ENCODE data around the gene WDR17.
"Not testable (repeated sequence)": the region's sequence is repeated elsewhere in the genome, so short reads cannot be mapped to it uniquely, and the experiment has no call there.

WDR17 gene

GRCh38 chr4:176205299-176205698 lies 139.7 kb downstream of the WDR17 start:
- Histone ChIP-seq H3K4me3 (ENCODE audit: low read length in 2 of 2) (no peak overlapping the region), H3K27me3 (ENCODE audit: control insufficient read depth in 2 of 2, insufficient read depth in 2 of 2, low read length in 2 of 2) (peaks cover 0 to 4% of the 10 kb centered on the region in 2 donors), H3K9me3 (ENCODE audit: control insufficient read depth in 2 of 2, low read length in 2 of 2) (no peaks in the 10 kb centered on the region), H3K36me3 (ENCODE audit: control insufficient read depth in 2 of 2, insufficient read depth in 2 of 2, low read length in 2 of 2) (no peaks in the 10 kb centered on the region), H3K9ac (ENCODE audit: low read depth in 1 of 2, low read length in 2 of 2) (no peak overlapping the region), H3K4me1 (ENCODE audit: control insufficient read depth in 2 of 2, insufficient read depth in 2 of 2, low read length in 2 of 2) (no peaks in the 10 kb centered on the region), H3K27ac (ENCODE audit: low read depth in 2 of 2, low read length in 2 of 2) (no peak overlapping the region)

GRCh38 chr4:176207839-176208238 lies 142.2 kb downstream of the WDR17 start:
- Histone ChIP-seq H3K9ac (ENCODE audit: low read depth in 1 of 2, low read length in 2 of 2) (no peak overlapping the region), H3K27ac (ENCODE audit: low read depth in 2 of 2, low read length in 2 of 2) (no peak overlapping the region), H3K27me3 (ENCODE audit: control insufficient read depth in 2 of 2, insufficient read depth in 2 of 2, low read length in 2 of 2) (peaks cover 0 to 4% of the 10 kb centered on the region in 2 donors), H3K9me3 (ENCODE audit: control insufficient read depth in 2 of 2, low read length in 2 of 2) (no peaks in the 10 kb centered on the region), H3K4me1 (ENCODE audit: control insufficient read depth in 2 of 2, insufficient read depth in 2 of 2, low read length in 2 of 2) (no peaks in the 10 kb centered on the region), H3K4me3 (ENCODE audit: low read length in 2 of 2) (no peak overlapping the region), H3K36me3 (ENCODE audit: control insufficient read depth in 2 of 2, insufficient read depth in 2 of 2, low read length in 2 of 2) (no peaks in the 10 kb centered on the region)

DNA sequence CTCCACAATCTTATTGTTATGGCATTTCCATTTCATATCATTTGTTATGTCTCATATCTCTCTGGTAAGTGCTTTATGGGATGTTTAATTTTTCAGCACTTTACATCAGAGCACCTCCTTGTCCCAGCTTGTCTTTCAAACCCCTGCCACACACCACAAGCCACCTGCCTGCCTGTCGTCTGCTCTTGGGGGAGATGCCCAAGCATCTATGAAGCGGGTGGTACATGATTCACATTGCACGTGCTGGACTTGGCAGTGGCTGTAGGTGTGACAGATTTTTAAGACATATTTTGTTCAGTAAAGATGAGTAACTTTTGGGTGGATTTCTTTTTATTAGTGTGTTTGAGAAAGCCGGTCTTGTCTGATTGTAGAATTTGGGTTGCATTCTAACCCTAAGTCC lies 143.9 kb downstream of the WDR17 start:
- Histone ChIP-seq H3K36me3 (ENCODE audit: control insufficient read depth in 2 of 2, insufficient read depth in 2 of 2, low read length in 2 of 2) (no peaks in the 10 kb centered on the region), H3K4me3 (ENCODE audit: low read length in 2 of 2) (no peak overlapping the region), H3K27ac (ENCODE audit: low read depth in 2 of 2, low read length in 2 of 2) (no peak overlapping the region), H3K9ac (ENCODE audit: low read depth in 1 of 2, low read length in 2 of 2) (no peak overlapping the region), H3K9me3 (ENCODE audit: control insufficient read depth in 2 of 2, low read length in 2 of 2) (no peaks in the 10 kb centered on the region), H3K27me3 (ENCODE audit: control insufficient read depth in 2 of 2, insufficient read depth in 2 of 2, low read length in 2 of 2) (peaks cover 0 to 4% of the 10 kb centered on the region in 2 donors), H3K4me1 (ENCODE audit: control insufficient read depth in 2 of 2, insufficient read depth in 2 of 2, low read length in 2 of 2) (no peaks in the 10 kb centered on the region)

DNA sequence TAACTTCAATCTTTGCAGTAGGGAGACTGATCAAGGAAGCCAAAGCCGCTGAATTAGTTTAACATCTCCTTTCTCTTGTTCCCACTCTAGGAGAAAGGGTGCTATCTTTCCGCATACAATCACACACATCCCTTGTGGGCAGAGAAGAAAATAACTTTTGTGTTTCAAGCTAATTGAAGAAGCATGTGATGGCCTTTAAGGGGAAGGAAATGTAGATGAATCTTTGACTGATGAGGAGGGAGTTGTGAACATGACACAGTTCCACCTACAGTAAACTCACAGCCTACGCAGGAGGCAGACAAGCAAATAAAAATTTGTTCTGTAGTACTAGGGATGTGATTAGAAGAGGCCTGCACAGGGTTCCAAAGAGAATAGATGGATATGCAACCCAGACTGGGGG lies 144.5 kb downstream of the WDR17 start:
- H3K9me3 ChIP-seq (ENCODE audit: control insufficient read depth in 2 of 2, low read length in 2 of 2), result no peaks in the 10 kb centered on the region
- no peak overlapping the region for H3K4me3 ChIP-seq (ENCODE audit: low read length in 2 of 2)
- H3K4me1 ChIP-seq (ENCODE audit: control insufficient read depth in 2 of 2, insufficient read depth in 2 of 2, low read length in 2 of 2), result no peaks in the 10 kb centered on the region
- H3K9ac ChIP-seq (ENCODE audit: low read depth in 1 of 2, low read length in 2 of 2), result no peak overlapping the region
- no peak overlapping the region for H3K27ac ChIP-seq (ENCODE audit: low read depth in 2 of 2, low read length in 2 of 2)
- no peaks in the 10 kb centered on the region for H3K36me3 ChIP-seq (ENCODE audit: control insufficient read depth in 2 of 2, insufficient read depth in 2 of 2, low read length in 2 of 2)
- peaks cover 0 to 4% of the 10 kb centered on the region in 2 donors for H3K27me3 ChIP-seq (ENCODE audit: control insufficient read depth in 2 of 2, insufficient read depth in 2 of 2, low read length in 2 of 2)

- peaks cover 0 to 4% of the 10 kb centered on the region in 2 donors for H3K27me3 ChIP-seq (ENCODE audit: control insufficient read depth in 2 of 2, insufficient read depth in 2 of 2, low read length in 2 of 2)
- H3K4me3 ChIP-seq (ENCODE audit: low read length in 2 of 2), result no peak overlapping the region
- no peaks in the 10 kb centered on the region for H3K4me1 ChIP-seq (ENCODE audit: control insufficient read depth in 2 of 2, insufficient read depth in 2 of 2, low read length in 2 of 2)
- no peaks in the 10 kb centered on the region for H3K36me3 ChIP-seq (ENCODE audit: control insufficient read depth in 2 of 2, insufficient read depth in 2 of 2, low read length in 2 of 2)
- H3K9me3 ChIP-seq (ENCODE audit: control insufficient read depth in 2 of 2, low read length in 2 of 2), result no peaks in the 10 kb centered on the region
- no peak overlapping the region for H3K27ac ChIP-seq (ENCODE audit: low read depth in 2 of 2, low read length in 2 of 2)
- no peak overlapping the region for H3K9ac ChIP-seq (ENCODE audit: low read depth in 1 of 2, low read length in 2 of 2)
These were observed 145.1 kb downstream of the WDR17 start for GRCh38 chr4:176210579-176211296.

DNA sequence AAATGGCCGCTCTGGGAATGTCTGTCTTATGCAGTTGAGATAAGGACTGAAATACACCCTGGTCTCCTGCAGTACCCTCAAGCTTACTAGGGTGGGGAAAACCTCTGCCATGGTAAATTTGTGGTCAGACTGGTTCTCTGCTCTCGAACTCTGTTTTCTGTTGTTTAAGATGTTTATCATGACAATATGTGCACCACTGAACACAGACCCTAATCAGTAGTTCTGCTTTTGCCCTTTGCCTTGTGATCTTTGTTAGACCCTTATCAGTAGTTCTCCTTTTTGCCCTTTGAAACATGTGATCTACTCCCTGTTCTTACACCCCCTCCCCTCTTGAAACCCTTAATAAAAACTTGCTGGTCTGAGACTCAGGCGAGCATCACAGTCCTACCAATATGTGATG lies 146.7 kb downstream of the WDR17 start:
- H3K27me3 ChIP-seq (ENCODE audit: control insufficient read depth in 2 of 2, insufficient read depth in 2 of 2, low read length in 2 of 2); H3K4me3 ChIP-seq (ENCODE audit: low read length in 2 of 2); H3K36me3 ChIP-seq (ENCODE audit: control insufficient read depth in 2 of 2, insufficient read depth in 2 of 2, low read length in 2 of 2); H3K9me3 ChIP-seq (ENCODE audit: control insufficient read depth in 2 of 2, low read length in 2 of 2); H3K27ac ChIP-seq (ENCODE audit: low read depth in 2 of 2, low read length in 2 of 2); H3K9ac ChIP-seq (ENCODE audit: low read depth in 1 of 2, low read length in 2 of 2); H3K4me1 ChIP-seq (ENCODE audit: control insufficient read depth in 2 of 2, insufficient read depth in 2 of 2, low read length in 2 of 2): not testable (repeated sequence)

DNA sequence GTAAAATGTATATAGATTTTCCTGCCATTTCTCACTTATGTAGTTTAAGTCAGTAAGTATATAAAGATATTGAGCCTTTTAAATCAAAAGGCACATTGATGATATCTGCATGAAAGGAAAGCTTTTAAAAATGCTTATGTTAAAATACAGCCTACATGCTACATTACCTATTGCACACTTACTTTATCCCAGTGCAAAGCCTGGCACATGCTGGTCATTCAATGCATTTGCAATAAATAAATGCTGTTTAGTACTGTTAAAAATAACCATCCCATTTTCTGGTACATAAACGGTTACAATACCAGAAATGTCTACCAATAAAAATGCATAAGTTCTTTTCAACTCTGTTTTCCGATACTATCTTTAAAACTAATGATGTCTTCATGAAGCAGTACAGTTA lies 151.9 kb downstream of the WDR17 start:
- Histone ChIP-seq H3K9me3 (ENCODE audit: control insufficient read depth in 2 of 2, low read length in 2 of 2) (no peaks in the 10 kb centered on the region), H3K4me3 (ENCODE audit: low read length in 2 of 2) (no peak overlapping the region), H3K9ac (ENCODE audit: low read depth in 1 of 2, low read length in 2 of 2) (no peak overlapping the region), H3K27me3 (ENCODE audit: control insufficient read depth in 2 of 2, insufficient read depth in 2 of 2, low read length in 2 of 2) (no peaks in the 10 kb centered on the region), H3K36me3 (ENCODE audit: control insufficient read depth in 2 of 2, insufficient read depth in 2 of 2, low read length in 2 of 2) (no peaks in the 10 kb centered on the region), H3K4me1 (ENCODE audit: control insufficient read depth in 2 of 2, insufficient read depth in 2 of 2, low read length in 2 of 2) (no peaks in the 10 kb centered on the region), H3K27ac (ENCODE audit: low read depth in 2 of 2, low read length in 2 of 2) (no peak overlapping the region)

DNA sequence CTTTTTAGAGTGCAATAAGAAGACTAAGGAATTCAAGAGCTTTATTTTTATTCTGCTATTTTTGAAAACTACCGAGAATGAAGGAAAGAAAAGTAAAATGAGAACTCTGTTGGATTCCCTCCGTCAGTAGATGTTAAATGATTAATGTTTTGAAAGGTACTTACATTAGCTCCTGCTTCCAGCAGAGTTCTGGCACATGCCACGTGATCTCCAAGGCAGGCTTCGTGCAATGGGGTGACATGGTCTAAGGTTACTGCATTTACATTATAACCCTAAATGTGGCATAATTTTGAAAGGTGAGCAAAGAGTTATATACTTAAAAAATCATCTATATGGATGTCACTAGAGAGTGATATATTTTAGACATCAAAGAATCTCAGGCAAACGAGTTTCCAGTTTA lies 156.5 kb downstream of the WDR17 start:
- H3K36me3 ChIP-seq (ENCODE audit: control insufficient read depth in 2 of 2, insufficient read depth in 2 of 2, low read length in 2 of 2), result no peaks in the 10 kb centered on the region
- H3K9ac ChIP-seq (ENCODE audit: low read depth in 1 of 2, low read length in 2 of 2), result no peak overlapping the region
- no peaks in the 10 kb centered on the region for H3K9me3 ChIP-seq (ENCODE audit: control insufficient read depth in 2 of 2, low read length in 2 of 2)
- no peak overlapping the region for H3K27ac ChIP-seq (ENCODE audit: low read depth in 2 of 2, low read length in 2 of 2)
- no peak overlapping the region for H3K4me3 ChIP-seq (ENCODE audit: low read length in 2 of 2)
- no peaks in the 10 kb centered on the region for H3K27me3 ChIP-seq (ENCODE audit: control insufficient read depth in 2 of 2, insufficient read depth in 2 of 2, low read length in 2 of 2)
- no peaks in the 10 kb centered on the region for H3K4me1 ChIP-seq (ENCODE audit: control insufficient read depth in 2 of 2, insufficient read depth in 2 of 2, low read length in 2 of 2)

GRCh38 chr4:176223561-176223960 lies 157.9 kb downstream of the WDR17 start:
- no peak overlapping the region for H3K27ac ChIP-seq (ENCODE audit: low read depth in 2 of 2, low read length in 2 of 2)
- H3K4me1 ChIP-seq (ENCODE audit: control insufficient read depth in 2 of 2, insufficient read depth in 2 of 2, low read length in 2 of 2), result no peaks in the 10 kb centered on the region
- H3K9me3 ChIP-seq (ENCODE audit: control insufficient read depth in 2 of 2, low read length in 2 of 2), result no peaks in the 10 kb centered on the region
- H3K36me3 ChIP-seq (ENCODE audit: control insufficient read depth in 2 of 2, insufficient read depth in 2 of 2, low read length in 2 of 2), result no peaks in the 10 kb centered on the region
- H3K4me3 ChIP-seq (ENCODE audit: low read length in 2 of 2), result no peak overlapping the region
- H3K9ac ChIP-seq (ENCODE audit: low read depth in 1 of 2, low read length in 2 of 2), result no peak overlapping the region
- no peaks in the 10 kb centered on the region for H3K27me3 ChIP-seq (ENCODE audit: control insufficient read depth in 2 of 2, insufficient read depth in 2 of 2, low read length in 2 of 2)

- no peaks in the 10 kb centered on the region for H3K4me1 ChIP-seq (ENCODE audit: control insufficient read depth in 2 of 2, insufficient read depth in 2 of 2, low read length in 2 of 2)
- H3K4me3 ChIP-seq (ENCODE audit: low read length in 2 of 2), result no peak overlapping the region
- H3K27me3 ChIP-seq (ENCODE audit: control insufficient read depth in 2 of 2, insufficient read depth in 2 of 2, low read length in 2 of 2), result no peaks in the 10 kb centered on the region
- H3K27ac ChIP-seq (ENCODE audit: low read depth in 2 of 2, low read length in 2 of 2), result no peak overlapping the region
- no peaks in the 10 kb centered on the region for H3K36me3 ChIP-seq (ENCODE audit: control insufficient read depth in 2 of 2, insufficient read depth in 2 of 2, low read length in 2 of 2)
- H3K9me3 ChIP-seq (ENCODE audit: control insufficient read depth in 2 of 2, low read length in 2 of 2), result no peaks in the 10 kb centered on the region
- H3K9ac ChIP-seq (ENCODE audit: low read depth in 1 of 2, low read length in 2 of 2), result no peak overlapping the region
These were observed 161.1 kb downstream of the WDR17 start for GRCh38 chr4:176226736-176227135.

GRCh38 chr4:176229645-176230044 lies 164.0 kb downstream of the WDR17 start:
- H3K4me1 ChIP-seq (ENCODE audit: control insufficient read depth in 2 of 2, insufficient read depth in 2 of 2, low read length in 2 of 2), result no peaks in the 10 kb centered on the region

More at GRCh38 chr4:176229645-176230044, 164.0 kb downstream of the WDR17 start:
- no peaks in the 10 kb centered on the region for H3K36me3 ChIP-seq (ENCODE audit: control insufficient read depth in 2 of 2, insufficient read depth in 2 of 2, low read length in 2 of 2)
- H3K4me3 ChIP-seq (ENCODE audit: low read length in 2 of 2), result no peak overlapping the region
- no peaks in the 10 kb centered on the region for H3K27me3 ChIP-seq (ENCODE audit: control insufficient read depth in 2 of 2, insufficient read depth in 2 of 2, low read length in 2 of 2)
- H3K9me3 ChIP-seq (ENCODE audit: control insufficient read depth in 2 of 2, low read length in 2 of 2), result no peaks in the 10 kb centered on the region
- H3K27ac ChIP-seq (ENCODE audit: low read depth in 2 of 2, low read length in 2 of 2), result no peak overlapping the region
- no peak overlapping the region for H3K9ac ChIP-seq (ENCODE audit: low read depth in 1 of 2, low read length in 2 of 2)

Data from mucosa of rectum (tissue), 2 donors.